AG09319 (cell line): ENCODE results near the gene MEOX2.

ENCODE experiments used
- DNase-seq: peaks from one replicate; pipeline ENCODE4 v3.0.0-alpha.2; 2010; ENCODE audit warnings: low read depth; ENCODE audit errors: extremely low read depth
- TF ChIP-seq, protein P1 (sequence below): IDR thresholded peaks from 2 replicates; pipeline ENCODE4 v1.5.1; 2011; ENCODE audit warnings: low read depth, mild to moderate bottlenecking, inconsistent platforms, low read length, moderate library complexity

MEOX2 gene

DNA sequence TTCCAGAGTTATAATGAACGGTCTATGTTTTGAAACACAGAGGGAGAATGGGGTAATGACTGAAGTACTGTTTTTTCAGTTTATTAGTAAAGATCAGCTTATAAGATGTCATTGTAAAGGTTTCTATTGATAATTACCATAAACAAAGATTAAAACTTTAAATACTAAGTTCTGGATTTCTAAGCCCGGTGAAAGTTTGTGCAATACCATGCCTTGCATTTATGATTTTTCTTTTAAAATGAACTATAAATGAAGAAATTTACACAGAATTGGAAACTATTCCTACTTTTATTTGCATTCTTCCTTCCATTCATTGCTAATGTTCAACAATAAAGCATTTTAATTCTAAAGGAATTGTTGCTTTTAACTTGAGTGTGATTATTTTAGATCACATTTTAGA is 4.9 kb downstream of the MEOX2 start:
- TF ChIP-seq, protein P1, sequence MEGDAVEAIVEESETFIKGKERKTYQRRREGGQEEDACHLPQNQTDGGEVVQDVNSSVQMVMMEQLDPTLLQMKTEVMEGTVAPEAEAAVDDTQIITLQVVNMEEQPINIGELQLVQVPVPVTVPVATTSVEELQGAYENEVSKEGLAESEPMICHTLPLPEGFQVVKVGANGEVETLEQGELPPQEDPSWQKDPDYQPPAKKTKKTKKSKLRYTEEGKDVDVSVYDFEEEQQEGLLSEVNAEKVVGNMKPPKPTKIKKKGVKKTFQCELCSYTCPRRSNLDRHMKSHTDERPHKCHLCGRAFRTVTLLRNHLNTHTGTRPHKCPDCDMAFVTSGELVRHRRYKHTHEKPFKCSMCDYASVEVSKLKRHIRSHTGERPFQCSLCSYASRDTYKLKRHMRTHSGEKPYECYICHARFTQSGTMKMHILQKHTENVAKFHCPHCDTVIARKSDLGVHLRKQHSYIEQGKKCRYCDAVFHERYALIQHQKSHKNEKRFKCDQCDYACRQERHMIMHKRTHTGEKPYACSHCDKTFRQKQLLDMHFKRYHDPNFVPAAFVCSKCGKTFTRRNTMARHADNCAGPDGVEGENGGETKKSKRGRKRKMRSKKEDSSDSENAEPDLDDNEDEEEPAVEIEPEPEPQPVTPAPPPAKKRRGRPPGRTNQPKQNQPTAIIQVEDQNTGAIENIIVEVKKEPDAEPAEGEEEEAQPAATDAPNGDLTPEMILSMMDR, result no peak
- DNase-seq, result no peak

DNA sequence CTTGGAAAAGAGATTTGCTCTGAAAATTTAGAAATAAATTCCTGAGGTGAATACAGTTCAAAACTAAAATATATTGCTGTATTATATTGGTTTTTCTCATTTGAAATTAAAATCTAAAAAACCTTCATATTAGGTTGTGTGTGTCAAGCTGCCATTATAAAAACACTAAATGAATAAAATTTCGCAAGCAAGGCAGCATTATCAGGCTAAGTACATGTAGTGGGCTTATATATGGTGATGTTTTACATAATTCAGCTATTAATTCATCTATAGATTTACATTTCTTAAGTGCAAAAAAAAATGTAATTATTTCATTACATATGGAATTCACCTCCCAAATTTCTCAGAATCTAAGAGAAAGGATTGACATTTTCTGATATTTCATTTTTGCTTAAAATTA is 5.3 kb downstream of the MEOX2 start:
- DNase-seq, result no peak
- TF ChIP-seq, protein P1, result no peak

DNA sequence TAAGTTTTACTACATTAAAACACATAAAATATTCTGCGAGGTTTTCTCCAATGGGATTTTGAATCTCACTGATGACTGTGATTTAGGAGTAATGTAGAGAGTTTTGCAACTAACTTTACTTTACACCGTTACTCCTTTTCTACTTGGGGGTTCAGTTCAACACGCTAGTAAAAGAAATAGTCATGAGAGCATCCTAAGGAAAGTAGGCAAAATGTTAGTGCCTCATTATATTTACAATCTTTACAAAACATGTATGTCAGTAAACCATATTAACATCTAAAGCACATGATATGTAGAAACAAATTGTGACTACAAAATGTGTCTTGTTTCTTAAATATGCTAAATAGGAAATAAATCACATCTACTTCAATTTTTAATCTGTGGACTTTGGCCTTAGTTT is 6.0 kb downstream of the MEOX2 start:
- TF ChIP-seq, protein P1, result no peak
- DNase-seq, result no peak

DNA sequence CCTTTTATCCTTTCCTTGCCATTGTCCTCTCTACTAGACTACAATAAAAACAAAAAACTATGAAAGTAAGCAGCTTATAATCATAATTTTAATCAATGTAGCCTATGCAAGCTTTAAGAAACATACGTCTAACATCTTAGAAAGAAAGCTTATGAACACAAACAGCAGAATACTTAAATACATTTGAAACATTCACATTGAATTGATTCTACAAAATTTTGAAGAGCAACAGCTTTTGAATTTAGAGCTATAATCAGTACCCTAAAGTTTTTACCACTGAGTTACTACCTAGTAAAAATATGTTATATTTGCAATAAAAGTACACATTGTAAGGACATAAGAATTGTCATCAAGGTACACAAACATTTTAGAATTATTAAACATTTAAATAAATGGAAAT is 7.2 kb downstream of the MEOX2 start:
- no peak for DNase-seq

DNA sequence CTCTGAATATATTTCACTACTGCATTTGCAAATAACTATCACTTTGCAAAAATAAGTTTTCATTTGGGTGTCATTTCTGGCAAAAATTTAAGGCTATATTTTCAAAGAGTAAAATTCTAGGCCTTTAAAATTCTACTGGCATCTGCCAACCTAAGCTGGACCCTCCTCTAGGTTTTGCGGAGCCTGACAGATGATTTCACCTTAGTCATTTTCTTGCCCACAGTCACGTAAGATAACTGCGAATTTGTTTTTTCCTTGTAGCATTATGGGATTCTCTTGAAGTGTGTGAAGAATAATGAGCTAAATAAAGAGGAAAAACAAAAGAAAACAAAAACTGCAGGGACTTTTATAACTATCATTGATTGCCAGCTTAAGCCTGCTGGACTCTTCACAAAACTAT is 7.8 kb downstream of the MEOX2 start:
- TF ChIP-seq, protein P1, result no peak
- no peak for DNase-seq

More for the DNA sequence above, 7.2 kb downstream of the MEOX2 start:
- TF ChIP-seq, protein P1, result no peak

DNA sequence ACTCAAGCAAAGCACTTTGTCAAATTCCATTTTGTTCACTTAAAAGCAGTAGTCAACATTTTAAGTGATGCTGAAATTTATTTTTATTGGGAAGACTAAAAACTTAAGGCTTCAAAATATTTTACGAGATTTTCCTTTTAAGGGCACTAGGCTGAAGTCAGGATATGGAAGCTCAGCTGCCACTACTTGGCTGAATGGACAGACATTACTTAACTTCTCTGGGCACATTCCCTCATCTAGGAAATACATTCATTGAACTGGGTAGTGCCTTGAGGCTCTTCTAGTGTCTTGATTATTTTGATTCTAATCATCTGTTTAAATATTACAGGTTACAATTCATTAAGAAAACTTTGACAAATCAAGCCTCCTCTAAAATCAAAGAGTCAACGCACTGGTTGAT is 11.1 kb downstream of the MEOX2 start:
- no peak for DNase-seq
- TF ChIP-seq, protein P1, result no peak

DNA sequence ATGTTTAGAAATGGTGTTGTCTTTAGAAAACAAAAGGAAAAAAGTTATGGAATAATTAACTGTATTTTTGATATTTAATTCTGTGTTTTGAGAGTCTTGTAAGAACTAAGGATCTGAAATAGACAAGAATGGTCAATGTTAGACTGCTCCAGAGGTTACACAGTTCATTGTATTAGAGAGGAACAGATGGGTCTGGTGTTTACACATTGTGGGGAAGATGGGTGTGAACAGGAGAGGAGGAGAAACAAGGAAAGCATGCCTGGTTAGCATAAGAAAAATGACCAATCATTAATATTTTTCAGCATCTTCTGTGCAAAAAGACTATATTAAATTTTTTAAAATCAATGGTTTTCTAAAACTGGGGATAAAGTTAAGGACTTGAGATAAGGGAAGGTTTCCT is 11.9 kb downstream of the MEOX2 start:
- DNase-seq, result no peak

More for the DNA sequence above, 11.9 kb downstream of the MEOX2 start:
- TF ChIP-seq, protein P1, result no peak
